Left hindlimb (tissue), 1 donor: Measurements from ENCODE around the gene APPL1.

Experiments used
- DNase-seq: peaks from one replicate; pipeline ENCODE4 v3.0.0-alpha.2; 2018

Gene APPL1

GRCh38 chr3:57227204-57227929, at the start of gene APPL1:
Gene APPL1, plus strand, starts transcription at chr3:57227729. Its CDS starts 155 bp downstream, at chr3:57227884.
- DNase-seq = peak; percentile 97

- DNase-seq = no peak
Observed at GRCh38 chr3:57179580-57180410, 47.7 kb upstream of the APPL1 start.

GRCh38 chr3:57184526-57184925, 43.0 kb upstream of the APPL1 start:
- DNase-seq = no peak

GRCh38 chr3:57192028-57192427, 35.5 kb upstream of the APPL1 start:
- no peak for DNase-seq

GRCh38 chr3:57194641-57195040, 32.9 kb upstream of the APPL1 start:
- DNase-seq = no peak

- DNase-seq = no peak
Observed at GRCh38 chr3:57199895-57200297, 27.6 kb upstream of the APPL1 start, which contains the start of gene HESX1. Gene HESX1, minus strand, starts transcription at chr3:57199978. Its CDS starts 60 bp downstream, at chr3:57199918.

GRCh38 chr3:57206423-57206822, 21.1 kb upstream of the APPL1 start:
- DNase-seq = no peak

GRCh38 chr3:57221883-57222282, 5.6 kb upstream of the APPL1 start:
- DNase-seq = no peak

GRCh38 chr3:57224856-57225255, 2.7 kb upstream of the APPL1 start:
- DNase-seq = no peak

- no peak for DNase-seq
Observed at GRCh38 chr3:57226176-57226575, 1.4 kb upstream of the APPL1 start.

GRCh38 chr3:57227930-57228751, 612 bp downstream of the APPL1 start:
- DNase-seq = peak; percentile 59

- DNase-seq = no peak
Observed at GRCh38 chr3:57230006-57230405, 2.5 kb downstream of the APPL1 start.

- no peak for DNase-seq
Observed at GRCh38 chr3:57233799-57234198, 6.3 kb downstream of the APPL1 start.

- DNase-seq = no peak
Observed at GRCh38 chr3:57234613-57235575, 7.4 kb downstream of the APPL1 start.

- DNase-seq = no peak
Observed at GRCh38 chr3:57244946-57245345, 17.4 kb downstream of the APPL1 start.

GRCh38 chr3:57252404-57252803, 24.9 kb downstream of the APPL1 start:
- DNase-seq = no peak

- DNase-seq = peak; percentile 26
Observed at GRCh38 chr3:57256844-57257243, 29.3 kb downstream of the APPL1 start.

- no peak for DNase-seq
Observed at GRCh38 chr3:57257678-57258077, 30.1 kb downstream of the APPL1 start.

- DNase-seq = no peak
Observed at GRCh38 chr3:57261119-57261518, 33.6 kb downstream of the APPL1 start.

GRCh38 chr3:57261929-57262328, 34.4 kb downstream of the APPL1 start:
- no peak for DNase-seq

- DNase-seq = no peak
Observed at GRCh38 chr3:57268416-57268815, 40.9 kb downstream of the APPL1 start.

- DNase-seq = no peak
Observed at GRCh38 chr3:57274845-57275244, 47.3 kb downstream of the APPL1 start.
